Activated CD8-positive, alpha-beta memory T cell treated with anti-CD3 and anti-CD28 coated beads for 36 hours (primary cell): Measurements from ENCODE around the gene PSME2. TPM values are rescaled to one million over a fixed set of nuclear protein-coding genes. Genes with fewer than 3 reads are reported as not detected.

ENCODE experiments used
- CTCF ChIA-PET: fragments of 350-600 bp; sonication (Branson Sonifier 250); formaldehyde crosslinking; loops from one replicate; lab custom pipeline; 2021; ENCODE audit warnings: antibody characterized with exemption; lab: Charles Lee
- POLR2A ChIA-PET: fragments of 350-600 bp; sonication (Branson Sonifier 250); formaldehyde crosslinking; loops from one replicate; lab custom pipeline; 2021; ENCODE audit warnings: antibody characterized with exemption; lab: Charles Lee
- total RNA-seq, 2 experiments: library from RNA; stranded (reverse); gene quantifications; one replicate each; pipeline ENCODE4 v1.2.3, GENCODE V29; 2021

The PSME2 gene
- total RNA-seq, 2 experiments from 2014 or later = 381 to 388 TPM

DNA sequence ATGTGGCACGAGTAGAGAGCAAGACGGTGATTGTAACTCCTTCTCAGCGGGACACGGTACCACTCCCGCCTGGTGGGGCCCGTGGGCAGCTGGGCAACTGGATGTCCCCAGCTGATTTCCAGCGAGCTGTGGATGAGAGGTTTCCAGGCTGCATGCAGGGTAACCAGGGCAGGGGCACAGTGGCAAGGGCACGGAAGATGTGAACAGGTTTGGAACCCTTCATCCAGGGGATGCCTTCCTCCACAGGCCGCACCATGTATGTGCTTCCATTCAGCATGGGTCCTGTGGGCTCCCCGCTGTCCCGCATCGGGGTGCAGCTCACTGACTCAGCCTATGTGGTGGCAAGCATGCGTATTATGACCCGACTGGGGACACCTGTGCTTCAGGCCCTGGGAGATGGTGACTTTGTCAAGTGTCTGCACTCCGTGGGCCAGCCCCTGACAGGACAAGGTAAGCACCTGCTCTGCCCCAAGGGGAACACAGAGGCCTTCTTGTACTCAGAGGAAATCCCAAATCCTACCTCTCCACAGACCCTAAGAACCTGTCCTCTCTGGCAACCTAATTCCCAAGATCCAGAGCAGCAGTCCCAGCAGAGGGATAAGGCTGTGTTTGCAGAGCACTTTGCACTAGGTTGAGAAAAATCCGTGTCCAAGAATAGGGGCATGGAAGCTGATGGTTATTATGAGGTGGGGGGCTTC lies 48.0 kb downstream of the PSME2 start:
- CTCF ChIA-PET = interaction anchor here (1.2 to 8.2 kb wide), 2 partner anchors 9 to 29 kb away, joined by 3 to 70 read pairs; no protein-coding TSS in a partner anchor
- POLR2A ChIA-PET = no interaction called here

DNA sequence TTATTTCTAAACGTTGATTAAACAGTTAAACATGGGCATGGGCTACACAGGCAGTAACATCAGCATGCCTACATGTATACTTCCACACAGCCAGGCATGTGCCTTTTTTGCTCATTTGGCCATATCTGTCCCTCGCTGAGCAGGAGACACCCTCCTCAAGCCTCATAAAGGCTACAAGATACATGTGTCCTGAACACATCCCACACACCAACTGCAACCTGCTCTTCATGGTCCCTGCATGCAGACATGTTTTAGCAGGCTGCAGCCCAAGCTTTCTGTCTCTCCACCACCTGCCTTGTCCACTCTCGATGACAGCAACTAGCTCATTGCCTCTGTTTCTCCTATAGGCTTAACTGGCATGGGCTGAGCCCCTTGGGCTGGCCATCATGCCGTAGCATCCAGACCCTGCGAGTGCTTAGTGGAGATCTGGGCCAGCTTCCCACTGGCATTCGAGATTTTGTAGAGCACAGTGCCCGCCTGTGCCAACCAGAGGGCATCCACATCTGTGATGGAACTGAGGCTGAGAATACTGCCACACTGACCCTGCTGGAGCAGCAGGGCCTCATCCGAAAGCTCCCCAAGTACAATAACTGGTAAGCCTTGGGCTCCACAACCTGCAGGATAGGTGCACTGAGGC lies 49.7 kb downstream of the PSME2 start:
- POLR2A ChIA-PET = interaction anchor here (0.7 kb wide), 1 partner anchor 16 kb away, joined by 17 read pairs; no protein-coding TSS in a partner anchor
- CTCF ChIA-PET = interaction anchor here (0.7 to 8.2 kb wide), 3 partner anchors 10 to 156 kb away, joined by 6 to 70 read pairs (median 8); no protein-coding TSS in a partner anchor

DNA sequence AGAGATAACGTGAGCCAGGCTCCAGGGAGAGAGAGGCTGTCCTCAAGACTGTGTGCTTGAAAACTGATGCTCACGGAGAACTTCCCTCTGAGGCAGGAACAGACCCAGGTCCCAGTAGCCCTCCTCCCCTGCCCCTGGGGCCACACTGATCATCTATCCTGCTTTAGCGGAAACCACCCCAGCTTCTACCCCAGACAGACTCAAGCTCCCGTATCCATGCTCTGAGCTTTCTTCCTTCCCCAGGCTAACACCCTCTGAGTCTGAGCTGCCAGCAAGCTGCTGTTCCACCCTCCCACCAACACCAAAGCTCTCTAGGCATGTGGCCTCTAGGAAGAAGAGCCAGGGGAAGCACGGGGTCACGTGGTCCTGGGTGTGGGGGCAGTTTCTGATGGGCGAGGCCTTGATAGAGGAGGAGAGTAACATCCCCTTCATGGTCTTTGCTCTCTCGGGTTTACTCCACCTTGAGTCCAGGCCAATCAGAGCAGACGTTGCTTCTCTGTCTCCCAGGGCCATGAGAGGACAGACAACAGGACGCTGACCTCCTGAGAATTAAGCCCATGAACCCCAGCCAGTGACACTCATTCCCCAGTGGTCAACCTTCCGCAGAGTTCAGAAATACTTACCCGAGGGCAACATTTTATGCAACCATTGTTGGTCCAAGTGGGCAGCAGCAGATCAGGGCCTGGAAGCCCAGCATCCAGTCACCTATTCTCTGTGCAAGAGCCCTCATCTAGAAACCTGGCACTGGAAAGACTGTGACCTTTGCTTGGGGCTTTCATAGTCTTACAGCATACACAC lies 50.9 kb downstream of the PSME2 start:
- POLR2A ChIA-PET = interaction anchor here (0.6 to 3.2 kb wide), 11 partner anchors 9 to 136 kb away, joined by 3 to 31 read pairs (median 6); partner anchors contain the start of genes CARMIL3, DCAF11, NRL and PSME1
- CTCF ChIA-PET = interaction anchor here (0.7 to 8.8 kb wide), 13 partner anchors 10 to 129 kb away, joined by 3 to 102 read pairs (median 4); partner anchors contain the start of genes DCAF11, IRF9 and NRL

DNA sequence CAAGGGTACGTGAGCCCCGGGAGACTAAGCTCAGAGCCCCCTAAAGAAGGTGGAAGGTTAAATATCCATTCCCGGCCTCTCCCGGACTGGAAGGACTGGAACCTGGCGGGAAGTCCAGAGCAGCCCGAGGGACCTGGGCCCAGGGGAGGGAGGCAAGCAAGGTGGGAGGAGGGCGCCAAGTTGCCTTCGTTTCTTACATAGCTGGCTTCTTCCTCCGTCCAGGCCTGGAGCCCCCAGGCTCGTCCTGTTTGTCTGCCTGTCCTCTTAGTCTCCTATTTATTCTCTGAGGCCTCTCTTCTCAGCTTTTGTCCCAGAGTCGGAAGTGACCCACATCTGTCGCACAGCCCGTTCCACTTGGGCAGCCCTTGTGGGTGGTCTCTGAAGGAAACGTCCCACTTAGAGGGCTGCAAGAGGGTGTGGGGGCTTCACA lies 51.6 kb downstream of the PSME2 start:
- POLR2A ChIA-PET = interaction anchor here (0.6 to 3.2 kb wide), 13 partner anchors 10 to 135 kb away, joined by 3 to 31 read pairs (median 5); partner anchors contain the start of genes CARMIL3, DCAF11, NRL and PSME1

DNA sequence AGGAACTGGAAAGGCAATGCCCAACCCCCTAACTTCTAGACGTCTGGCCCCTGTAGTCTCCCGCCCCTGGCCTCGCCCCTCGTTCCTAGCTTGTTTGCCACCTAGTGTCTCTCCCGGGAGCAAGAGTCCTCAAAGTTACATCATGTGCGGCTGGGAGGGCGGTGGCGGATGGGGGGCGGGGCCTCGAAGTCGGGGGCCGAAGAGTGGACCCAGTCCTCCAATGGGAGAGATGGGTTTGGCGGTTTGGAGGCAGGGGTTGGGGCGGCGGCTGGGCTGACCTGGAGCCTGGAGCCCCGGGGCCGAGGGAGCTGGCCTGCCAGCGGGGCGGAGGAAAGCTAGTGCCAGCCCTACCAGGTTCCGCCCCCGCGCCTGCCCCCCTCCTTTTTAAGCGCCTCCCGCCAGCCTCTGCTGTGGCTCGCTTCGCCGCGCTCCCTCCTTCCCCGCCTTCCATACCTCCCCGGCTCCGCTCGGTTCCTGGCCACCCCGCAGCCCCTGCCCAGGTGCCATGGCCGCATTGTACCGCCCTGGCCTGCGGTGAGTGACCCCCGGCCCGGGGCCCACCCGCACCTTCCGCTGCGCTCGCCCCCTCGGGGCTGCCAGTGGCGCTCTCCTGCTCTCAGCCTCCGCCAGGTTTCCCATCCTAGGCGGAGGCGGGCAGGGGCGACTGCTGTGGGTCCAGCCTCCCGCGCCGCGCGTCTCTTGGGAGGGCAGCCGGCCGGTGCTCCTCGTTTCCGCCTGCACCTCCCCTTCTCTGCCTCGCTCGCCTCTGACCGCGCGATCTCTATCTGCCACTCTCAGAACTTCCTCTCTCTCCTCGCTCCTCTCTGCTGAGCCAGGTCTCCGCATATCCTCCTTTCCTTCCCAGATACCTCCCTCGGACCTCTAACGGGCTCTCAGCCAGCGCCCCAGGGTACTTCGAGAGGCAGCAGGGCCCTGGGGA lies 52.2 kb downstream of the PSME2 start, which contains the start of gene PCK2:
PCK2 (plus strand) TSS at position 411 of the 940 bp plus-strand sequence; CDS start at position 506, 95 bp downstream.
- ChIA-PET POLR2A (interaction anchor here (0.6 to 3.2 kb wide), 15 partner anchors 9 to 119 kb away, joined by 3 to 31 read pairs (median 5); partner anchors contain the start of genes CARMIL3, CHMP4A, DCAF11 and NRL), CTCF (interaction anchor here (0.6 to 8.8 kb wide), 11 partner anchors 9 to 537 kb away, joined by 3 to 102 read pairs (median 4); partner anchors contain the start of gene IRF9)

More for the DNA sequence above, 51.6 kb downstream of the PSME2 start:
- CTCF ChIA-PET = interaction anchor here (0.7 to 8.8 kb wide), 10 partner anchors 10 to 66 kb away, joined by 3 to 102 read pairs (median 4); partner anchors contain the start of genes DCAF11, IRF9 and NRL

Other genes starting within 250 kb of the PSME2 start
- gene DHRS4, start 192.8 kb downstream of the PSME2 start, total RNA-seq = 10 to 100 TPM; 20.8 to 22.5 TPM
- gene DHRS4L2, start 157.7 kb downstream of the PSME2 start, total RNA-seq = 10 to 100 TPM; 19.8 to 21.6 TPM
- 1 to 10 TPM; 1.2 to 1.5 TPM for gene CARMIL3, start 94.6 kb downstream of the PSME2 start, total RNA-seq
- gene CPNE6, start 75.0 kb downstream of the PSME2 start, total RNA-seq = not detected
- 100 to 1,000 TPM; 118 to 125 TPM for gene PCK2, start 52.3 kb downstream of the PSME2 start, total RNA-seq
- gene DCAF11, start 31.8 kb downstream of the PSME2 start, total RNA-seq = 10 to 100 TPM; 60.3 to 69.1 TPM
- 1 to 10 TPM; 1.1 to 1.7 TPM for gene NRL, start 31.7 kb downstream of the PSME2 start, total RNA-seq
- under 1 TPM; 0.31 to 0.46 TPM for gene FITM1, start 16.0 kb downstream of the PSME2 start, total RNA-seq
- 100 to 1,000 TPM; 334 to 335 TPM for gene PSME1, start 10.4 kb downstream of the PSME2 start, total RNA-seq
- 10 to 100 TPM; 38.5 to 38.9 TPM for gene EMC9, start 5.0 kb downstream of the PSME2 start, total RNA-seq
- gene RNF31, start 888 bp upstream of the PSME2 start, total RNA-seq = 10 to 100 TPM; 75.5 to 80.8 TPM
- 10 to 100 TPM; 52.4 to 54.5 TPM for gene IRF9, start 14.7 kb upstream of the PSME2 start, total RNA-seq
- 10 to 100 TPM; 27.5 to 31.3 TPM for gene REC8, start 25.5 kb upstream of the PSME2 start, total RNA-seq
- 100 to 1,000 TPM; 166 to 168 TPM for gene IPO4, start 42.2 kb upstream of the PSME2 start, total RNA-seq
- gene TM9SF1, start 48.8 kb upstream of the PSME2 start, total RNA-seq = 10 to 100 TPM; 30.6 to 30.7 TPM
- gene TSSK4, start 59.1 kb upstream of the PSME2 start, total RNA-seq = under 1 TPM; 0.27 TPM
- 10 to 100 TPM; 73.7 to 75.8 TPM for gene CHMP4A, start 66.9 kb upstream of the PSME2 start, total RNA-seq
- 10 to 100 TPM; 14.9 to 17.4 TPM for gene MDP1, start 69.5 kb upstream of the PSME2 start, total RNA-seq
- 100 to 1,000 TPM; 220 to 231 TPM for gene NEDD8, start 85.8 kb upstream of the PSME2 start, total RNA-seq
- 10 to 100 TPM; 39.9 to 45.7 TPM for gene GMPR2, start 86.3 kb upstream of the PSME2 start, total RNA-seq
- 10 to 100 TPM; 82.1 to 93.1 TPM for gene TINF2, start 96.0 kb upstream of the PSME2 start, total RNA-seq
- 1 to 10 TPM; 2.6 to 3.2 TPM for gene TGM1, start 116.6 kb upstream of the PSME2 start, total RNA-seq
- 10 to 100 TPM; 33.0 to 37.9 TPM for gene RABGGTA, start 125.0 kb upstream of the PSME2 start, total RNA-seq
- gene DHRS1, start 153.2 kb upstream of the PSME2 start, total RNA-seq = 1 to 10 TPM; 7.8 to 9.0 TPM
- gene NOP9, start 153.2 kb upstream of the PSME2 start, total RNA-seq = 10 to 100 TPM; 46.1 to 49.3 TPM
- 10 to 100 TPM; 14.2 to 14.4 TPM for gene CIDEB, start 161.4 kb upstream of the PSME2 start, total RNA-seq
- gene LTB4R2, start 163.5 kb upstream of the PSME2 start, total RNA-seq = 10 to 100 TPM in 1 of 2 experiments, 1 to 10 TPM in 1; 9.3 to 10.4 TPM
- gene LTB4R, start 164.9 kb upstream of the PSME2 start, total RNA-seq = 10 to 100 TPM; 12.5 to 13.7 TPM
- 1 to 10 TPM in 1 of 2 experiments, under 1 TPM in 1; 0.78 to 1.3 TPM for gene ADCY4, start 188.5 kb upstream of the PSME2 start, total RNA-seq
- gene RIPK3, start 193.4 kb upstream of the PSME2 start, total RNA-seq = 1 to 10 TPM; 8.2 to 9.7 TPM
- gene NFATC4, start 221.6 kb upstream of the PSME2 start, total RNA-seq = under 1 TPM; 0.78 to 0.93 TPM